ENCODE data around the gene ADGRB2.

The ADGRB2 gene

GRCh38 chr1:31679091-31679490 lies 85.0 kb downstream of the ADGRB2 start:
- H3K18ac ChIP-seq (ENCODE audit: low read length): no peak overlapping the region
- peaks cover 0 to 67% (median 0%) of the 10 kb centered on the region in 3 experiments for H3K27me3 ChIP-seq (ENCODE audit: control insufficient read depth in 3 of 3, insufficient read depth in 3 of 3, low read depth in 1 of 3, low read length in 3 of 3)
- H2AFZ ChIP-seq (ENCODE audit: low read length): no peak overlapping the region
- no peak overlapping the region for H3K27ac ChIP-seq (replicated peaks; ENCODE audit: low read length)
- no peaks in the 10 kb centered on the region for H3K36me3 ChIP-seq (replicated peaks in 1 of 2; ENCODE audit: control insufficient read depth in 2 of 2, insufficient read depth in 2 of 2, low read length in 2 of 2)
- no peak overlapping the region for H3K4ac ChIP-seq (ENCODE audit: low read length)
- no peak overlapping the region for H2BK120ac ChIP-seq (ENCODE audit: low read depth, low read length)
- no peak overlapping the region for H3K9ac ChIP-seq (ENCODE audit: low read depth, low read length, poor library complexity)
- no peak overlapping the region for H4K91ac ChIP-seq (ENCODE audit: low read depth, low read length, poor library complexity)
- WGBS, 2 donors (ENCODE audit: extremely low coverage in 2 of 2, insufficient read length in 2 of 2, insufficient replicate concordance in 1 of 2): no CpG with 5 or more reads among the region's 2 CpGs
- no peak for DNase-seq (ENCODE audit: low spot score)
- H2BK15ac ChIP-seq (ENCODE audit: low read length): no peak overlapping the region
- no peak overlapping the region for H2BK5ac ChIP-seq (ENCODE audit: low read length)
- H3K14ac ChIP-seq (ENCODE audit: low read length): no peak overlapping the region
- H3K4me3 ChIP-seq (ENCODE audit: low read length in 2 of 2): no peak overlapping the region
- no peak overlapping the region for H2AK5ac ChIP-seq (ENCODE audit: low read depth, low read length)
- no peaks in the 10 kb centered on the region for H3K79me1 ChIP-seq (ENCODE audit: low read depth, low read length)
- H3K23ac ChIP-seq (ENCODE audit: low read depth, low read length, poor library complexity): no peak overlapping the region
- H2BK12ac ChIP-seq (ENCODE audit: low read length): no peak overlapping the region
- H3K4me1 ChIP-seq (ENCODE audit: control insufficient read depth in 2 of 2, insufficient read depth in 1 of 2, low read depth in 1 of 2, low read length in 2 of 2): peaks cover 0 to 7% of the 10 kb centered on the region in 2 donors
- no peaks in the 10 kb centered on the region for H3K9me3 ChIP-seq (replicated peaks in 1 of 2; ENCODE audit: control insufficient read depth in 2 of 2, insufficient read depth in 1 of 2, low read depth in 1 of 2, low read length in 2 of 2)
- H4K8ac ChIP-seq (ENCODE audit: low read depth, low read length): no peak overlapping the region
- H3K4me2 ChIP-seq (ENCODE audit: insufficient read depth, low read length, poor library complexity, severe bottlenecking): no peak overlapping the region

DNA sequence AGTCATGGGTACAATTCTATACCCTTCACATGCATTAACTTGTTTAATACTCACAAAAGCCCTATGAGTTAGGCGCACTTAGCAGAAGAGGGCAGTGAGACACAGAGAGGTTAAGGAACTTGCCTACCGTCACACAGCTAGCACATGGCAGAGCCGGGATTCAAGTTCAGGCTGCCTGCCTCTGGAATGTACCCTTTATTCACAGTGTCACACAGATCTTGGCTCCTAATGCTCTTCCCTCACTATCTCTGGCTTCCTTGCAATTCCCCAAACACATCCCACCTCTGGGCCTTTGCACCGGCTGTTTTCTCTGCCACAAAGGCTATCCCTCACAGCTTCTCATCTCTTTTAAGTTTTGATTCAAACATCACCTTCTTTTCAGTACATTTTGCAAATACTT lies 85.5 kb downstream of the ADGRB2 start:
- Histone ChIP-seq H2BK5ac (ENCODE audit: low read length) (no peak overlapping the region), H3K4me2 (ENCODE audit: insufficient read depth, low read length, poor library complexity, severe bottlenecking) (no peak overlapping the region), H3K79me1 (ENCODE audit: low read depth, low read length) (no peaks in the 10 kb centered on the region), H3K9ac (ENCODE audit: low read depth, low read length, poor library complexity) (no peak overlapping the region), H4K91ac (ENCODE audit: low read depth, low read length, poor library complexity) (no peak overlapping the region), H3K4me3 (ENCODE audit: low read length in 2 of 2) (no peak overlapping the region), H4K8ac (ENCODE audit: low read depth, low read length) (no peak overlapping the region), H3K27me3 (ENCODE audit: control insufficient read depth in 3 of 3, insufficient read depth in 3 of 3, low read depth in 1 of 3, low read length in 3 of 3) (peaks cover 0 to 67% (median 0%) of the 10 kb centered on the region in 3 experiments), H3K4me1 (ENCODE audit: control insufficient read depth in 2 of 2, insufficient read depth in 1 of 2, low read depth in 1 of 2, low read length in 2 of 2) (peaks cover 0 to 7% of the 10 kb centered on the region in 2 donors), H3K18ac (ENCODE audit: low read length) (no peak overlapping the region), H2AK5ac (ENCODE audit: low read depth, low read length) (no peak overlapping the region), H3K36me3 (replicated peaks in 1 of 2; ENCODE audit: control insufficient read depth in 2 of 2, insufficient read depth in 2 of 2, low read length in 2 of 2) (no peaks in the 10 kb centered on the region), H2BK120ac (ENCODE audit: low read depth, low read length) (no peak overlapping the region), H2BK15ac (ENCODE audit: low read length) (no peak overlapping the region), H3K27ac (replicated peaks; ENCODE audit: low read length) (no peak overlapping the region), H2AFZ (ENCODE audit: low read length) (no peak overlapping the region), H3K14ac (ENCODE audit: low read length) (no peak overlapping the region), H3K9me3 (replicated peaks in 1 of 2; ENCODE audit: control insufficient read depth in 2 of 2, insufficient read depth in 1 of 2, low read depth in 1 of 2, low read length in 2 of 2) (no peaks in the 10 kb centered on the region), H3K23ac (ENCODE audit: low read depth, low read length, poor library complexity) (no peak overlapping the region), H2BK12ac (ENCODE audit: low read length) (no peak overlapping the region), H3K4ac (ENCODE audit: low read length) (no peak overlapping the region)
- no CpG with 5 or more reads among the region's 4 CpGs for WGBS, 2 donors (ENCODE audit: extremely low coverage in 2 of 2, insufficient read length in 2 of 2, insufficient replicate concordance in 1 of 2)
- DNase-seq (ENCODE audit: low spot score): no peak

DNA sequence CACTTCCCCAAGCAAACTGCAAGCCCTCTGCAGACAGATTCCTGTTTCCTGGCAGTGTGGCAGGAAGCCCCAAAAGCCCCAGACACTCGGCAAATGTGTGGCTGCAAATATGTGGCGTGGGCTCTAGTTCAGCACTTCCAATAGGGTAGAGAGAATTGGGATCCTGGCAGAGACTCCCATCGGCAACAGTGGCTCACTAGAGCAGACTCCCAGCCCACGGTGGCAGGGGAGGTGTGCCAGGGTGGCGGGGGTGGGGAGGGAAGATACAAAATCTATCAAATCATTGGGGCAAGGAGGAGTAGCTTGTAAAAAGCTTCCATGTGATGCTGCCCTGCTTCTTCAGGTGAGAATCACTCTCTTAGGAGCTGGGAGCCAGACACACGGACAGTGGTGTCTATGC lies 86.2 kb downstream of the ADGRB2 start:
- Histone ChIP-seq H2BK15ac (ENCODE audit: low read length) (no peak overlapping the region), H3K9me3 (replicated peaks in 1 of 2; ENCODE audit: control insufficient read depth in 2 of 2, insufficient read depth in 1 of 2, low read depth in 1 of 2, low read length in 2 of 2) (no peaks in the 10 kb centered on the region), H3K36me3 (replicated peaks in 1 of 2; ENCODE audit: control insufficient read depth in 2 of 2, insufficient read depth in 2 of 2, low read length in 2 of 2) (no peaks in the 10 kb centered on the region), H3K23ac (ENCODE audit: low read depth, low read length, poor library complexity) (no peak overlapping the region), H3K27ac (replicated peaks; ENCODE audit: low read length) (no peak overlapping the region), H2BK12ac (ENCODE audit: low read length) (no peak overlapping the region), H2BK5ac (ENCODE audit: low read length) (no peak overlapping the region), H3K4me1 (ENCODE audit: control insufficient read depth in 2 of 2, insufficient read depth in 1 of 2, low read depth in 1 of 2, low read length in 2 of 2) (peaks cover 0 to 7% of the 10 kb centered on the region in 2 donors), H3K4me3 (ENCODE audit: low read length in 2 of 2) (no peak overlapping the region), H3K14ac (ENCODE audit: low read length) (no peak overlapping the region), H4K91ac (ENCODE audit: low read depth, low read length, poor library complexity) (no peak overlapping the region), H3K27me3 (ENCODE audit: control insufficient read depth in 3 of 3, insufficient read depth in 3 of 3, low read depth in 1 of 3, low read length in 3 of 3) (peaks cover 0 to 67% (median 0%) of the 10 kb centered on the region in 3 experiments), H3K79me1 (ENCODE audit: low read depth, low read length) (no peaks in the 10 kb centered on the region), H2AK5ac (ENCODE audit: low read depth, low read length) (no peak overlapping the region), H4K8ac (ENCODE audit: low read depth, low read length) (no peak overlapping the region), H3K4ac (ENCODE audit: low read length) (no peak overlapping the region), H3K18ac (ENCODE audit: low read length) (no peak overlapping the region), H3K9ac (ENCODE audit: low read depth, low read length, poor library complexity) (no peak overlapping the region), H2BK120ac (ENCODE audit: low read depth, low read length) (no peak overlapping the region), H3K4me2 (ENCODE audit: insufficient read depth, low read length, poor library complexity, severe bottlenecking) (no peak overlapping the region), H2AFZ (ENCODE audit: low read length) (no peak overlapping the region)
- no CpG with 5 or more reads among the region's 6 CpGs for WGBS, 2 donors (ENCODE audit: extremely low coverage in 2 of 2, insufficient read length in 2 of 2, insufficient replicate concordance in 1 of 2)
- DNase-seq (ENCODE audit: low spot score): no peak

DNA sequence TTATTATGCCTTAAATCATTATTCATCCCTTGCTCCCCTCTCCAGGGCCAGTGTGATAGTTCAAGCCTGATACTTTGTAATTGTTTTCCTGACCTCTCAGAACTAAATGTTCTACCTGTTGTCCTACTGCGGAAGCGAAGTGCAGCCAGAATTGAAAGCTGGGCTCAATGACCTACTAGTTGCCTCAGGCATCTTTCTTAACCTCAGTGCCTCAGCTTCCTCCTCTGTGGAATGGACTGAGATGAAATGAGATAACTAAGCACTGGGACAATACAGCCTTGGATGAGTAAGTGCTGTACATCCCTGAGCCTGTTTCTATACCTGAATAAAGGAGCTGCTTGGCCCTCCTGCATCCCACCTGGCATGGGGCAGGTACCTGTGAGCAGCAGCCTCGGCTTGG lies 86.7 kb downstream of the ADGRB2 start:
- Histone ChIP-seq H3K9me3 (replicated peaks in 1 of 2; ENCODE audit: control insufficient read depth in 2 of 2, insufficient read depth in 1 of 2, low read depth in 1 of 2, low read length in 2 of 2) (no peaks in the 10 kb centered on the region), H3K14ac (ENCODE audit: low read length) (no peak overlapping the region), H3K79me1 (ENCODE audit: low read depth, low read length) (no peaks in the 10 kb centered on the region), H3K4me3 (ENCODE audit: low read length in 2 of 2) (no peak overlapping the region), H3K9ac (ENCODE audit: low read depth, low read length, poor library complexity) (no peak overlapping the region), H3K18ac (ENCODE audit: low read length) (no peak overlapping the region), H3K23ac (ENCODE audit: low read depth, low read length, poor library complexity) (no peak overlapping the region), H3K4me1 (ENCODE audit: control insufficient read depth in 2 of 2, insufficient read depth in 1 of 2, low read depth in 1 of 2, low read length in 2 of 2) (peaks cover 0 to 7% of the 10 kb centered on the region in 2 donors), H2BK12ac (ENCODE audit: low read length) (no peak overlapping the region), H3K4ac (ENCODE audit: low read length) (no peak overlapping the region), H3K4me2 (ENCODE audit: insufficient read depth, low read length, poor library complexity, severe bottlenecking) (no peak overlapping the region), H2AK5ac (ENCODE audit: low read depth, low read length) (no peak overlapping the region), H4K91ac (ENCODE audit: low read depth, low read length, poor library complexity) (no peak overlapping the region), H2AFZ (ENCODE audit: low read length) (no peak overlapping the region), H2BK5ac (ENCODE audit: low read length) (no peak overlapping the region), H3K27ac (replicated peaks; ENCODE audit: low read length) (no peak overlapping the region), H3K36me3 (replicated peaks in 1 of 2; ENCODE audit: control insufficient read depth in 2 of 2, insufficient read depth in 2 of 2, low read length in 2 of 2) (no peaks in the 10 kb centered on the region), H4K8ac (ENCODE audit: low read depth, low read length) (no peak overlapping the region), H2BK120ac (ENCODE audit: low read depth, low read length) (no peak overlapping the region), H3K27me3 (ENCODE audit: control insufficient read depth in 3 of 3, insufficient read depth in 3 of 3, low read depth in 1 of 3, low read length in 3 of 3) (peaks cover 0 to 69% (median 0%) of the 10 kb centered on the region in 3 experiments), H2BK15ac (ENCODE audit: low read length) (no peak overlapping the region)
- DNase-seq (ENCODE audit: low spot score): no peak
- WGBS, 2 donors (ENCODE audit: extremely low coverage in 2 of 2, insufficient read length in 2 of 2, insufficient replicate concordance in 1 of 2): no CpG with 5 or more reads among the region's 3 CpGs

Measured in neuronal stem cell (in vitro differentiated cells).